Subcutaneous adipose tissue (tissue), 4 donors: ENCODE results near the gene PHF3. TPM values are rescaled to one million over a fixed set of nuclear protein-coding genes. Genes with fewer than 3 reads are reported as not detected.

Experiments
- total RNA-seq, 4 donors: library from RNA; depleted of rRNA; stranded (reverse); fragments of >200 nt; gene quantifications; one replicate each; pipeline ENCODE4 v1.1.0, GENCODE V29; 2016
- TF ChIP-seq, protein P1 (sequence below): fragments of 450-650 bp; IDR thresholded peaks from one replicate; pipeline ENCODE4 v1.5.1; 2016; ENCODE audit warnings: low read depth, mild to moderate bottlenecking, control low read depth, antibody characterized with exemption, moderate library complexity

PHF3 gene
- total RNA-seq, 4 donors from 2014 or later = 83.0 to 110 (median 91.3) TPM

DNA sequence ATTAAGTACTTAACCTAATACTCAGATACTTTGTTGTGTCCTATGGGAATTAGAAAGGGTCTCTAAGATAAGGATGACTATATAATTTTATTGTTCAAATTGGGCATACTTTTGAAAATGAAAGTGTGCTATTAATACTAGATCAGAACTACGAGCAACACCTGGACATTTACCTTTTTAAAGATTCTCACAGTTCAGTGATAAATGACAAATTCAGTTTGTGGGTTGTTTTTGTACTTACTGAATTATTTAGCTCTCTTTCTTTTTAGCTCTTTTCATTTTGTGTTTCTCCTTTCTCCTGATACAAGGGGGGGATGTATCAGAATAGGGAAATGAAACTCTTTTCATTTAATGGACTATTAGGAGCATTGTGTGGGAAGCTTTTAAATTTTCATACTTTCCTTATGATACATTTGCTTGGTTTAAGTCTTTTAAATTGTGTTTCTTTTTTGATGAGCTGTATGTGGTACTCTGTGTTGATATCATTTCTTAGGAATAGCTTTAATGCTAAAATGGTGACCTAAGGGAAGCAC is 47.5 kb downstream of the PHF3 start:
- TF ChIP-seq, protein P1, sequence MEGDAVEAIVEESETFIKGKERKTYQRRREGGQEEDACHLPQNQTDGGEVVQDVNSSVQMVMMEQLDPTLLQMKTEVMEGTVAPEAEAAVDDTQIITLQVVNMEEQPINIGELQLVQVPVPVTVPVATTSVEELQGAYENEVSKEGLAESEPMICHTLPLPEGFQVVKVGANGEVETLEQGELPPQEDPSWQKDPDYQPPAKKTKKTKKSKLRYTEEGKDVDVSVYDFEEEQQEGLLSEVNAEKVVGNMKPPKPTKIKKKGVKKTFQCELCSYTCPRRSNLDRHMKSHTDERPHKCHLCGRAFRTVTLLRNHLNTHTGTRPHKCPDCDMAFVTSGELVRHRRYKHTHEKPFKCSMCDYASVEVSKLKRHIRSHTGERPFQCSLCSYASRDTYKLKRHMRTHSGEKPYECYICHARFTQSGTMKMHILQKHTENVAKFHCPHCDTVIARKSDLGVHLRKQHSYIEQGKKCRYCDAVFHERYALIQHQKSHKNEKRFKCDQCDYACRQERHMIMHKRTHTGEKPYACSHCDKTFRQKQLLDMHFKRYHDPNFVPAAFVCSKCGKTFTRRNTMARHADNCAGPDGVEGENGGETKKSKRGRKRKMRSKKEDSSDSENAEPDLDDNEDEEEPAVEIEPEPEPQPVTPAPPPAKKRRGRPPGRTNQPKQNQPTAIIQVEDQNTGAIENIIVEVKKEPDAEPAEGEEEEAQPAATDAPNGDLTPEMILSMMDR = no peak

DNA sequence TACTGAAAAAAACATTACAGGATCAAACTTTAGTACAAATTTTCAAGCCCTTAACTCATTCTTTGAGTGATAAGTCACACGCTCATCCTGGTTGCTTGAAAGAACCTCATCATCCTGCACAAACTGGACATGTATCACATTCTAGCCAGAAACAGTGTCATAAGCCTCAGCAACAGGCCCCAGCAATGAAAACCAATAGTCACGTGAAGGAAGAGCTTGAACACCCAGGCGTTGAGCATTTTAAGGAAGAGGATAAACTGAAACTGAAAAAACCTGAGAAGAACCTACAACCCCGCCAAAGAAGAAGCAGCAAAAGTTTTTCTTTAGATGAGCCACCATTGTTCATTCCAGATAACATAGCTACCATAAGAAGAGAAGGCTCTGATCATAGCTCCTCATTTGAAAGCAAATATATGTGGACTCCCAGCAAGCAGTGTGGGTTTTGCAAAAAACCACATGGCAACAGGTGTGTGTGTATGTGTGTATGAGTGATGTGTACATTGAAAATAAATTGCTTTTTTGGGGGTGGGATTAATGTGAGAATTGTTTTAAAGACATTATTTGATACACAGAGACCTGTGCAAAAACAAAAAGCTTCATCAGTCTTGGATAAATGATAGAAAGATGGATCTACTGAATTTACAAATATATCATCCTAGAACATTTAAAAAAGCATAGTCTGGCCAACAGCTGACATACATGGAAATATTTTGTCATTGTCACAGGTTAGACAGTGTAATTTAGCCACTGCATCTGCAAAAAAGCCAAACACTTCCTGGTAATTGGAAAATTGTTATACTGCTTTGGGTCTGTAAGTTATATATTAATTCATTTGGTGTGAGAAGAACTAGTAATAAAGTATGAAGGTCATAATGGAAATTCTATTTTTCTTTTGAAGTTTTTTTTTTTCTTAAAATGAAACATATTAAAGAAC is 50.1 kb downstream of the PHF3 start:
- TF ChIP-seq, protein P1 = no peak

DNA sequence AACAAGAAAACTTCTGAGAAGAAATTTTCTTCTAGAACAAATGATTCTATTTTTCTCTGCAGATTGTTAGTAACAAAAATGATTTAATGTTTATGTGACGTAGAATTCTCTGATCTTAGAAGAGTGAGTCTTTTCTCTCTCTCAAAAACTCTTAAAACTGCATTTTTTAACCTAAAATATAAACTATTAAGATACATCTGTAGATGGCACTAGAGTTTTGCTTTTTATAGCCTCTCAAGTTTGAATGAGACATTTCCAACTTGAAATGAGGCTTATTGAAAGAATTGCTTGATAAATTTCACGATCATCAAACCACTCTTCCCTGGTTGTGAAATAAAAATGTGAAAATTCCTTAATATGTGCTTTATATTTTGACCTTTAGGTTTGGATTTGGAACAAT is 53.8 kb downstream of the PHF3 start:
- TF ChIP-seq, protein P1 = no peak

DNA sequence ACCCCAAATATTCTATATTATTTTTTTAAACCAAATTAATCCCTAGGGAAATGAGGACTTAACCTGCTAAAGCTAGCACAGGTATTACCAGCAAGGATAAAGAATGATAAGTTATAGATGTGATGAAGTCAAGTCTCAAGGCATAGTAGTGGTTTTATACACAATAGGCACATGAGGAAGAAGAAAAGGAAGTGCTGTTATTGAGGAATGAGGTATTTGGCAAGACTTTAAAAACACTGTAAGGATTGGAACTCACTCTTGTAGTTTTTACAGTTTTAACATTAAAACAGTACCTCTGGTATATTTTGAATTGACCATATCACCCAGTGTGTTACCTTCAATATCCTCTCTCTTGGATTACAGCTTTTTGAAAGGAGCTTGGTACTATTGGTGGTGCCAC is 54.6 kb downstream of the PHF3 start:
- TF ChIP-seq, protein P1 = no peak

DNA sequence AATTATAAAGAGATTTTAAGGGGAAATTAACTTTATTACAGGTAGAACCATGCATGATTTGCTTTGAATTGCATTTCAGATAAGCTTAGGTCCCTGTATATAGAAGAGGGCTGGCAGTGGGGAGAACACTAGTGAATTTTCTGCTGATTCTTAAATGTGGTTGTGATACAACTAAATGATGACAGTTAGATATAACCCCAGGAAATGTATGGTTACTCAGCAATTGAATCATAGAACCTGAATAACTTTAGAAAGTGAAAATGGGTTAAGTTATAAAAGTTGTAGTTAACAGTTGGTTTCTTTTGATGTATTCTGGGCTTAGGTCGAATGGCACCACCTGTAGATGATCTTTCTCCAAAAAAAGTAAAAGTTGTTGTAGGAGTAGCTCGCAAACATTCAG is 70.1 kb downstream of the PHF3 start:
- TF ChIP-seq, protein P1 = no peak

DNA sequence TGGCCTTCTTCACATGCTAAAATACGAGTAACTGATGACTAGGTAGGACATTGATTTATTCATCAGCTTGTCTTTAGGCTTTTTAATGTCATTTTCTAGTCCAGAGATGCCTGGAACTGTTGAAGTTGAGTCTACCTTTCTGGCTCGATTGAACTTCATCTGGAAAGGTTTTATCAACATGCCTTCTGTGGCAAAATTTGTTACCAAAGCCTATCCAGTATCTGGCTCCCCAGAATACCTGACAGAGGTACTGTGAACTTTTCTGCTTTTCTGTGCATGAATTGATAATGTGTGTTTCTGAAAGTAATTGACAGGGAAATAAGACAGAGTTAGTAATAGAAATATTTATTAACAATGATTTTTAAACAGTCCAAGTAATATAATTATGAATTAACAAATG is 71.0 kb downstream of the PHF3 start:
- TF ChIP-seq, protein P1 = no peak

DNA sequence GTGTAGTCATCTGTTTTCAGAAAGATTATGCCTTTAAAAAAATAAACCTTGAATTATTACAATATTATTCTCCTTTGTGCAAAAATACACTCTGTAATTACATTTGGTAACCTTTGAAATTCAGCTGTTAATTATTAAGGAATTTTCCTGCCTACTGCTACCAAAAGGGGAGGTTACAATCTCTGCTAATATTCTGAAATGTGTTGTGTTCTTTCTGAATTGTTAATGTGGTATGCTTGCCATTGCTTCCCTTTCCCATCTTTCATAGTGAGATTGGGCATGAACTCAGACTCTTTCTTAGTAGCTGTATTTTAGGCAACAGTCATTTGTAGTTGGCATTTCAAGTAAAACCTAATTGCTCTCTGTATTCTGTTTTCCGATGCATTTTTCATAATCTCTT is 73.0 kb downstream of the PHF3 start:
- TF ChIP-seq, protein P1 = no peak
